HepG2 (cell line): ENCODE measurements around the gene CPA5. TPM values are rescaled to one million over a fixed set of nuclear protein-coding genes. Genes with fewer than 3 reads are reported as not detected.
A peak's percentile ranks its signal among the peaks of the same experiment; 100 is the strongest.

Source experiments
- ATAC-seq: fragments of 200-7000 bp; cut with Tn5 transposase; 3 replicates; pipeline ENCODE4 v1.9.1; 2020; ENCODE audit warnings: mild to moderate bottlenecking, moderate library complexity
- BruUV-seq: library from RNA; stranded (reverse); fragments of 400-500 nt; replicated peaks from 2 replicates; lab custom pipeline; 2021; lab: Mats Ljungman, UMichigan
- CTCF ChIA-PET: fragments of 300-600 bp; formaldehyde crosslinking; extraction: SDS; loops from one replicate; lab custom pipeline; 2021; ENCODE audit warnings: low total read pairs, inconsistent platforms, low intra/inter-chr PET ratio; lab: Yijun Ruan, JAX
- POLR2A ChIA-PET: fragments of 350-600 bp; sonication (Branson Sonifier 250); formaldehyde crosslinking; loops from one replicate; lab custom pipeline; 2020; ENCODE audit warnings: antibody characterized with exemption, inconsistent platforms; lab: Yijun Ruan, JAX
- DNase-seq: peaks from one replicate; pipeline ENCODE4 v3.0.0-alpha.2; 2015; ENCODE audit warnings: low spot score
- FAIRE-seq: peaks from 3 replicates; lab custom pipeline; 2011; peaks lifted over from hg19 to GRCh38; lab: Jason Lieb, UNC
- H2AFZ ChIP-seq: one replicate; pipeline ENCODE4 v1.6.1; 2011; ENCODE audit warnings: low read length, inconsistent platforms
- H3K27ac ChIP-seq: fragments of 300-600 bp; 3 replicates; pipeline ENCODE4 v1.8.0; 2011; ENCODE audit warnings: mixed run types, mild to moderate bottlenecking, mixed read lengths, low read length, inconsistent platforms; ENCODE audit not compliant: insufficient read depth; ENCODE audit errors: extremely low read length
- H3K27me3 ChIP-seq, 2 experiments: fragments of 200-600 bp in 1 of 2; 2 replicates in 1 of 2; 3 replicates in 1 of 2; pipeline versions ENCODE4 v1.6.0 to v1.8.0; 2011; ENCODE audit warnings: low read length in 2 of 2, mild to moderate bottlenecking in 2 of 2, moderate library complexity in 2 of 2, inconsistent platforms in 1 of 2; ENCODE audit not compliant: insufficient read depth in 2 of 2, control insufficient read depth in 1 of 2
- H3K36me3 ChIP-seq, 2 experiments: fragments of 200-600 bp in 1 of 2; replicated peaks in 1 of 2; 2 replicates in 1 of 2; 3 replicates in 1 of 2; pipeline versions ENCODE4 v1.5.1 to v1.8.0; 2011; ENCODE audit warnings: low read length in 2 of 2, inconsistent platforms in 1 of 2; ENCODE audit not compliant: insufficient read depth in 2 of 2, control insufficient read depth in 1 of 2
- H3K4me1 ChIP-seq: 2 replicates; pipeline ENCODE4 v1.5.1; 2012; ENCODE audit warnings: low read length, inconsistent platforms; ENCODE audit not compliant: insufficient read depth
- H3K4me2 ChIP-seq: 2 replicates; pipeline ENCODE4 v1.6.0; 2011; ENCODE audit warnings: low read depth, low read length, inconsistent platforms
- H3K4me3 ChIP-seq, 3 experiments: fragments of 200-600 bp in 1 of 3; sonication (generic), shearing (Covaris generic) in 1 of 3; replicated peaks in 1 of 3; 2 replicates each; pipeline ENCODE4 v1.5.1; 2011 to 2016; ENCODE audit warnings: low read length in 3 of 3, inconsistent platforms in 2 of 3, low read depth in 2 of 3, mild to moderate bottlenecking in 2 of 3, control low read depth in 1 of 3, mixed read lengths in 1 of 3; ENCODE audit not compliant: insufficient read depth in 1 of 3
- H3K79me2 ChIP-seq: one replicate; pipeline ENCODE4 v1.6.1; 2011; ENCODE audit warnings: low read length, inconsistent platforms; ENCODE audit not compliant: insufficient read depth
- H3K9ac ChIP-seq: 2 replicates; pipeline ENCODE4 v1.6.0; 2011; ENCODE audit warnings: mild to moderate bottlenecking, low read depth, low read length, inconsistent platforms; ENCODE audit not compliant: insufficient read depth
- H3K9me3 ChIP-seq: 2 replicates; pipeline ENCODE4 v1.5.1; 2012; ENCODE audit warnings: mild to moderate bottlenecking, low read length
- H4K20me1 ChIP-seq: 2 replicates; pipeline ENCODE4 v1.6.0; 2011; ENCODE audit warnings: inconsistent platforms, mild to moderate bottlenecking, low read length, moderate library complexity; ENCODE audit not compliant: insufficient read depth
- ARNTL ChIP-seq: sonication (generic); formaldehyde crosslinking; IDR thresholded peaks from 2 replicates; pipeline ENCODE4 v1.4.0; 2020; ENCODE audit warnings: mild to moderate bottlenecking, missing genetic modification reagents
- FOXA3 ChIP-seq: IDR thresholded peaks from 2 replicates; pipeline ENCODE4 v1.6.1; 2016; ENCODE audit warnings: missing genetic modification reagents, missing compliant biosample characterization
- HHEX ChIP-seq: IDR thresholded peaks from 2 replicates; pipeline ENCODE4 v1.6.1; 2016; ENCODE audit warnings: control low read depth
- SP2 ChIP-seq: sonication (generic); formaldehyde crosslinking; IDR thresholded peaks from 2 replicates; pipeline ENCODE4 v1.5.1; 2020; ENCODE audit warnings: mild to moderate bottlenecking, missing genetic modification reagents
- THRA ChIP-seq: sonication (generic); formaldehyde crosslinking; IDR thresholded peaks from 2 replicates; pipeline ENCODE4 v1.4.0; 2020; ENCODE audit warnings: missing genetic modification reagents, borderline replicate concordance
- ZNF558 ChIP-seq: sonication (generic); formaldehyde crosslinking; IDR thresholded peaks from 2 replicates; pipeline ENCODE4 v1.9.0; 2022; ENCODE audit warnings: mild to moderate bottlenecking, missing genetic modification reagents, borderline replicate concordance
- ZNF567 ChIP-seq: sonication (generic); formaldehyde crosslinking; IDR thresholded peaks from 2 replicates; pipeline ENCODE4 v1.8.1; 2023; ENCODE audit warnings: mild to moderate bottlenecking, missing genetic modification reagents, borderline replicate concordance
- ZSCAN22 ChIP-seq: sonication (generic); formaldehyde crosslinking; IDR thresholded peaks from 2 replicates; pipeline ENCODE4 v1.4.0; 2020; ENCODE audit warnings: mild to moderate bottlenecking, missing genetic modification reagents
- WGBS: methylation state at CpG from one replicate; pipeline ENCODE4 v1.1.6; 2017; ENCODE audit warnings: low lambda C conversion rate; 5-methylcytosine and 5-hydroxymethylcytosine counted together
- in situ Hi-C: cut with HindIII; loops from 2 replicates; pipeline ENCODE4 v1.10.0; 2017; ENCODE audit warnings: low pct_unique_long_range_greater_than_20kb; ENCODE audit not compliant: extremely low pct_ligation_motif_present
- intact Hi-C: fragments of 100-400 bp; cut with micrococcal nuclease; formaldehyde crosslinking; loops from one replicate; pipeline ENCODE4 v1.10.0; 2022; ENCODE audit not compliant: unreplicated experiment
- polyA plus RNA-seq, 8 experiments: library from polyadenylated mRNA; depleted of rRNA in 3 of 8; stranded (reverse) in 7 of 8; unstranded in 1 of 8; fragments of >200 nt; fragmentation: Illumina TruSeq in 4 of 8; extraction: Trizol in 4 of 8; gene quantifications; 2 replicates each; pipeline versions ENCODE4 v1.2.1 to v1.2.3, GENCODE V29; 2011 to 2016; ENCODE audit warnings: low read depth in 4 of 8, missing spikeins in 1 of 8, mixed read lengths in 1 of 8; ENCODE audit not compliant: insufficient read depth in 1 of 8
- total RNA-seq, 5 experiments: library from RNA; depleted of rRNA; stranded (reverse); fragments of >200 nt; fragmentation: Illumina TruSeq; extraction: Trizol; gene quantifications; 2 replicates each; pipeline ENCODE4 v1.2.3, GENCODE V29; 2016; ENCODE audit warnings: low read depth in 1 of 5
- TF ChIP-seq, protein P1 (sequence below): sonication (generic); formaldehyde crosslinking; IDR thresholded peaks from 2 replicates; pipeline ENCODE4 v1.9.0; 2022; ENCODE audit warnings: low read depth, missing genetic modification reagents
- TF ChIP-seq, protein P2 (sequence below): sonication (generic); formaldehyde crosslinking; IDR thresholded peaks from 2 replicates; pipeline ENCODE4 v1.4.0; 2020; ENCODE audit warnings: mild to moderate bottlenecking, missing genetic modification reagents
- TF ChIP-seq, protein P3 (sequence below), 2 experiments: sonication (generic) in 1 of 2; formaldehyde crosslinking in 1 of 2; IDR thresholded peaks; 2 replicates each; pipeline versions ENCODE4 v1.6.1 to v1.9.0; 2014 to 2022; ENCODE audit warnings: antibody characterized with exemption in 1 of 2, borderline replicate concordance in 1 of 2, inconsistent platforms in 1 of 2, low read depth in 1 of 2, missing genetic modification reagents in 1 of 2

Gene CPA5
- total and polyA plus RNA-seq, 2 of the 13 experiments (the other 11 are each of a cell fraction or from before 2014, with no cell fraction given), result 0.48 TPM; not detected in 1

- peak; percentile 45 for ATAC-seq
- WGBS, result 19% methylated on average over 8 of the region's 10 CpGs
- in situ Hi-C loops (no loop called here), intact Hi-C loops (loop anchor here (5.0 kb wide), 1 partner anchor 98 kb away; no protein-coding TSS in a partner anchor)
- H4K20me1 ChIP-seq, result no peaks in the 10 kb centered on the region
- peak; percentile 69 for DNase-seq
- H3K4me3 ChIP-seq, result peak overlapping the region in 1 of 3 experiments; percentile 46; a peak in 1 of 6 replicates
- ChIA-PET POLR2A (interaction anchor here (1.4 kb wide), 1 partner anchor 14 kb away, joined by 4 read pairs; no protein-coding TSS in a partner anchor), CTCF (no interaction called here)
- H3K4me1 ChIP-seq, result peaks cover 85% of the 10 kb centered on the region
- no peaks in the 10 kb centered on the region for H3K79me2 ChIP-seq
- BruUV-seq, result no TSS peak
- H3K9ac ChIP-seq, result no peak overlapping the region; the same call in 1 of the 2 replicates
- H2AFZ ChIP-seq, result no peak overlapping the region
- peak overlapping the region; percentile 35 for H3K27ac ChIP-seq
- peak overlapping the region; percentile 70 for H3K4me2 ChIP-seq
- peaks cover 0 to 7% of the 10 kb centered on the region in 2 experiments; a peak in 2 of 5 replicates for H3K27me3 ChIP-seq
- no peaks in the 10 kb centered on the region for H3K36me3 ChIP-seq
- no peaks in the 10 kb centered on the region for H3K9me3 ChIP-seq
- FAIRE-seq, result peak; percentile 81
- TF ChIP-seq ARNTL (CRISPR knock-in tag) (no peak), HHEX (no peak), ZNF558 (no peak), ZSCAN22 (CRISPR knock-in tag) (no peak), FOXA3 (peak; percentile 44), ZNF567 (CRISPR knock-in tag) (no peak), SP2 (CRISPR knock-in tag) (no peak), THRA (CRISPR knock-in tag) (peak; percentile 84)
- TF ChIP-seq, protein P1, sequence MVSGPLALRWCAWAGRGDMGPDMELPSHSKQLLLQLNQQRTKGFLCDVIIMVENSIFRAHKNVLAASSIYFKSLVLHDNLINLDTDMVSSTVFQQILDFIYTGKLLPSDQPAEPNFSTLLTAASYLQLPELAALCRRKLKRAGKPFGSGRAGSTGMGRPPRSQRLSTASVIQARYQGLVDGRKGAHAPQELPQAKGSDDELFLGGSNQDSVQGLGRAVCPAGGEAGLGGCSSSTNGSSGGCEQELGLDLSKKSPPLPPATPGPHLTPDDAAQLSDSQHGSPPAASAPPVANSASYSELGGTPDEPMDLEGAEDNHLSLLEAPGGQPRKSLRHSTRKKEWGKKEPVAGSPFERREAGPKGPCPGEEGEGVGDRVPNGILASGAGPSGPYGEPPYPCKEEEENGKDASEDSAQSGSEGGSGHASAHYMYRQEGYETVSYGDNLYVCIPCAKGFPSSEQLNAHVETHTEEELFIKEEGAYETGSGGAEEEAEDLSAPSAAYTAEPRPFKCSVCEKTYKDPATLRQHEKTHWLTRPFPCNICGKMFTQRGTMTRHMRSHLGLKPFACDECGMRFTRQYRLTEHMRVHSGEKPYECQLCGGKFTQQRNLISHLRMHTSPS (CRISPR knock-in tag), result 0 out of 2 replicates have a peak, but pooled peaks have one; percentile 45
- TF ChIP-seq, protein P2, sequence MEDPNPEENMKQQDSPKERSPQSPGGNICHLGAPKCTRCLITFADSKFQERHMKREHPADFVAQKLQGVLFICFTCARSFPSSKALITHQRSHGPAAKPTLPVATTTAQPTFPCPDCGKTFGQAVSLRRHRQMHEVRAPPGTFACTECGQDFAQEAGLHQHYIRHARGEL, result no peak
- TF ChIP-seq, protein P3, sequence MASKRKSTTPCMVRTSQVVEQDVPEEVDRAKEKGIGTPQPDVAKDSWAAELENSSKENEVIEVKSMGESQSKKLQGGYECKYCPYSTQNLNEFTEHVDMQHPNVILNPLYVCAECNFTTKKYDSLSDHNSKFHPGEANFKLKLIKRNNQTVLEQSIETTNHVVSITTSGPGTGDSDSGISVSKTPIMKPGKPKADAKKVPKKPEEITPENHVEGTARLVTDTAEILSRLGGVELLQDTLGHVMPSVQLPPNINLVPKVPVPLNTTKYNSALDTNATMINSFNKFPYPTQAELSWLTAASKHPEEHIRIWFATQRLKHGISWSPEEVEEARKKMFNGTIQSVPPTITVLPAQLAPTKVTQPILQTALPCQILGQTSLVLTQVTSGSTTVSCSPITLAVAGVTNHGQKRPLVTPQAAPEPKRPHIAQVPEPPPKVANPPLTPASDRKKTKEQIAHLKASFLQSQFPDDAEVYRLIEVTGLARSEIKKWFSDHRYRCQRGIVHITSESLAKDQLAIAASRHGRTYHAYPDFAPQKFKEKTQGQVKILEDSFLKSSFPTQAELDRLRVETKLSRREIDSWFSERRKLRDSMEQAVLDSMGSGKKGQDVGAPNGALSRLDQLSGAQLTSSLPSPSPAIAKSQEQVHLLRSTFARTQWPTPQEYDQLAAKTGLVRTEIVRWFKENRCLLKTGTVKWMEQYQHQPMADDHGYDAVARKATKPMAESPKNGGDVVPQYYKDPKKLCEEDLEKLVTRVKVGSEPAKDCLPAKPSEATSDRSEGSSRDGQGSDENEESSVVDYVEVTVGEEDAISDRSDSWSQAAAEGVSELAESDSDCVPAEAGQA (IDR thresholded peaks at IDR 0.05; ENCODE audit: low read depth), result no peak
- TF ChIP-seq, protein P3 (CRISPR knock-in tag; IDR thresholded peaks at IDR 0.05; ENCODE audit: borderline replicate concordance), result no peak
Observed at GRCh38 chr7:130369110-130369711, 24.6 kb downstream of the CPA5 start.
